Neural progenitor cell (in vitro differentiated cells): ENCODE data around the gene ARHGAP9. TPM values are rescaled to one million over a fixed set of nuclear protein-coding genes. Genes with fewer than 3 reads are reported as not detected.

Experiments used
- DNase-seq: peaks from one replicate; pipeline ENCODE4 v3.0.0-alpha.2; 2016; ENCODE audit warnings: low spot score
- H2AFZ ChIP-seq: fragments of 200-600 bp; sonication (generic); replicated peaks from 2 replicates; pipeline ENCODE4 v1.6.1; 2016; ENCODE audit warnings: antibody characterized with exemption
- H3F3A ChIP-seq: fragments of 200-600 bp; sonication (generic); 2 replicates; pipeline ENCODE4 v1.6.1; 2016; ENCODE audit warnings: antibody characterized with exemption, low read depth
- H3K27ac ChIP-seq: fragments of 200-600 bp; sonication (generic); 2 replicates; pipeline ENCODE4 v1.5.1; 2016; ENCODE audit warnings: mild to moderate bottlenecking
- H3K27me3 ChIP-seq: fragments of 200-600 bp; sonication (generic); 2 replicates; pipeline ENCODE4 v1.6.1; 2016; ENCODE audit warnings: mild to moderate bottlenecking, moderate library complexity
- H3K36me3 ChIP-seq: fragments of 200-600 bp; sonication (generic); 2 replicates; pipeline ENCODE4 v1.5.1; 2016
- H3K4me1 ChIP-seq: fragments of 200-600 bp; sonication (generic); 2 replicates; pipeline ENCODE4 v1.6.1; 2016; ENCODE audit warnings: mixed run types
- H3K4me2 ChIP-seq: fragments of 200-600 bp; sonication (generic); 2 replicates; pipeline ENCODE4 v1.6.1; 2016
- H3K4me3 ChIP-seq: fragments of 200-600 bp; sonication (generic); 2 replicates; pipeline ENCODE4 v1.5.1; 2016
- H3K79me2 ChIP-seq: fragments of 200-600 bp; sonication (generic); 2 replicates; pipeline ENCODE4 v1.6.1; 2016; ENCODE audit warnings: low read depth
- H3K9ac ChIP-seq: fragments of 200-600 bp; sonication (generic); 2 replicates; pipeline ENCODE4 v1.6.1; 2016
- H3K9me3 ChIP-seq: fragments of 200-600 bp; sonication (generic); 2 replicates; pipeline ENCODE4 v1.5.1; 2016; ENCODE audit warnings: low read depth
- H4K20me1 ChIP-seq: fragments of 200-600 bp; sonication (generic); 2 replicates; pipeline ENCODE4 v1.6.1; 2016; ENCODE audit warnings: low read depth
- H3K27ac Mint-ChIP-seq: 3 replicates; pipeline ENCODE4 v1.8.0; 2021; ENCODE audit warnings: mixed read lengths
- H3K27me3 Mint-ChIP-seq: 2 replicates; pipeline ENCODE4 v1.8.0; 2022; ENCODE audit warnings: low read depth, mild to moderate bottlenecking, inconsistent platforms, moderate library complexity, mixed read lengths; ENCODE audit not compliant: insufficient read depth
- H3K36me3 Mint-ChIP-seq: 3 replicates; pipeline ENCODE4 v1.8.0; 2021; ENCODE audit warnings: mixed read lengths
- H3K4me1 Mint-ChIP-seq: 3 replicates; pipeline ENCODE4 v1.8.0; 2021; ENCODE audit warnings: mixed read lengths
- H3K4me3 Mint-ChIP-seq: 3 replicates; pipeline ENCODE4 v1.8.0; 2021; ENCODE audit warnings: mild to moderate bottlenecking, moderate library complexity, mixed read lengths
- H3K9me3 Mint-ChIP-seq: 3 replicates; pipeline ENCODE4 v1.8.0; 2020; ENCODE audit warnings: mixed read lengths
- CTCF ChIP-seq: fragments of 200-600 bp; sonication (generic); IDR thresholded peaks from 2 replicates; pipeline ENCODE4 v1.5.1; 2017; ENCODE audit warnings: antibody characterized with exemption, mild to moderate bottlenecking
- EZH2 ChIP-seq: fragments of 200-600 bp; sonication (generic); IDR thresholded peaks from 2 replicates; pipeline ENCODE4 v1.6.1; 2017; ENCODE audit warnings: antibody characterized with exemption, mild to moderate bottlenecking, moderate library complexity
- EZH2phosphoT487 ChIP-seq: fragments of 200-600 bp; sonication (generic); IDR thresholded peaks from 2 replicates; pipeline ENCODE4 v1.6.1; 2017; ENCODE audit warnings: antibody characterized with exemption
- total RNA-seq: library from RNA; depleted of rRNA; stranded (reverse); fragments of >200 nt; gene quantifications from 2 replicates; pipeline ENCODE4 v1.2.3, GENCODE V29; 2015; ENCODE audit warnings: low replicate concordance

ARHGAP9 gene
- total RNA-seq, 1 donor from 2014 or later = not detected

- H3K27ac Mint-ChIP-seq = no peak overlapping the region
- no peak overlapping the region for H3K27ac ChIP-seq
- peaks cover 1% of the 10 kb centered on the region for H3K4me1 Mint-ChIP-seq
- H3K36me3 ChIP-seq = no peaks in the 10 kb centered on the region
- no peaks in the 10 kb centered on the region for H3K4me1 ChIP-seq
- H3K4me3 Mint-ChIP-seq = no peak overlapping the region
- H3K79me2 ChIP-seq = peaks cover 6% of the 10 kb centered on the region
- DNase-seq = no peak
- H3K36me3 Mint-ChIP-seq = no peaks in the 10 kb centered on the region
- H4K20me1 ChIP-seq = no peaks in the 10 kb centered on the region
- H3K9me3 ChIP-seq = no peaks in the 10 kb centered on the region
- peaks cover 15% of the 10 kb centered on the region for H3K27me3 Mint-ChIP-seq
- no peak overlapping the region for H2AFZ ChIP-seq
- H3K9ac ChIP-seq = no peak overlapping the region
- no peak overlapping the region for H3K4me2 ChIP-seq
- H3K9me3 Mint-ChIP-seq = no peaks in the 10 kb centered on the region
- H3F3A ChIP-seq = peaks cover 6% of the 10 kb centered on the region
- H3K27me3 ChIP-seq = peaks cover 38% of the 10 kb centered on the region
- H3K4me3 ChIP-seq = no peak overlapping the region
- TF ChIP-seq CTCF (no peak), EZH2 (no peak), EZH2phosphoT487 (no peak)
Observed at GRCh38 chr12:57483466-57483865, 3.8 kb upstream of the ARHGAP9 start.

GRCh38 chr12:57481671-57482070 lies 2.0 kb upstream of the ARHGAP9 start:
- H3K9ac ChIP-seq = no peak overlapping the region
- no peaks in the 10 kb centered on the region for H3K4me1 ChIP-seq
- H3F3A ChIP-seq = no peaks in the 10 kb centered on the region
- Mint-ChIP-seq H3K36me3 (no peaks in the 10 kb centered on the region), H3K4me1 (peaks cover 2% of the 10 kb centered on the region), H3K9me3 (no peaks in the 10 kb centered on the region), H3K27me3 (peaks cover 25% of the 10 kb centered on the region), H3K27ac (peak overlapping the region; percentile 64), H3K4me3 (no peak overlapping the region)
- H3K27me3 ChIP-seq = peaks cover 56% of the 10 kb centered on the region
- no peak overlapping the region for H3K27ac ChIP-seq
- H3K36me3 ChIP-seq = no peaks in the 10 kb centered on the region
- no peak overlapping the region for H2AFZ ChIP-seq
- no peak overlapping the region for H3K4me3 ChIP-seq
- H3K4me2 ChIP-seq = no peak overlapping the region
- no peaks in the 10 kb centered on the region for H4K20me1 ChIP-seq
- TF ChIP-seq EZH2phosphoT487 (no peak), CTCF (no peak), EZH2 (no peak)
- DNase-seq = no peak
- H3K79me2 ChIP-seq = no peaks in the 10 kb centered on the region
- H3K9me3 ChIP-seq = no peaks in the 10 kb centered on the region

GRCh38 chr12:57479043-57479375 lies 657 bp downstream of the ARHGAP9 start:
- no peak overlapping the region for H2AFZ ChIP-seq
- no peaks in the 10 kb centered on the region for H3K79me2 ChIP-seq
- DNase-seq = no peak
- H3F3A ChIP-seq = peaks cover 3% of the 10 kb centered on the region
- H3K27me3 ChIP-seq = peaks cover 82% of the 10 kb centered on the region
- no peak overlapping the region for H3K4me3 Mint-ChIP-seq
- no peak overlapping the region for H3K4me3 ChIP-seq
- H3K9me3 ChIP-seq = no peaks in the 10 kb centered on the region
- H3K9me3 Mint-ChIP-seq = no peaks in the 10 kb centered on the region
- peaks cover 11% of the 10 kb centered on the region for H3K4me1 ChIP-seq
- peaks cover 2% of the 10 kb centered on the region for H3K4me1 Mint-ChIP-seq
- no peak overlapping the region for H3K4me2 ChIP-seq
- H3K27me3 Mint-ChIP-seq = peaks cover 28% of the 10 kb centered on the region
- H3K27ac Mint-ChIP-seq = no peak overlapping the region
- H3K9ac ChIP-seq = no peak overlapping the region
- no peaks in the 10 kb centered on the region for H3K36me3 ChIP-seq
- no peak overlapping the region for H3K27ac ChIP-seq
- no peaks in the 10 kb centered on the region for H3K36me3 Mint-ChIP-seq
- peaks cover 2% of the 10 kb centered on the region for H4K20me1 ChIP-seq
- no peak for TF ChIP-seq EZH2phosphoT487
- TF ChIP-seq CTCF = no peak
- no peak for TF ChIP-seq EZH2
